Natural killer cell (primary cell): ENCODE data around the gene RABGAP1L. TPM values are rescaled to one million over a fixed set of nuclear protein-coding genes. Genes with fewer than 3 reads are reported as not detected.

Experiments
- ATAC-seq, 3 donors: fragments of 150-1000 bp in 2 of 3; fragments of 200-7000 bp in 1 of 3; cut with Tn5 transposase; 1 replicate in 1 of 3; 2 replicates in 2 of 3; pipeline ENCODE4 v1.10.0; 2021; ENCODE audit warnings: mild to moderate bottlenecking in 2 of 3, moderate library complexity in 2 of 3
- DNase-seq, 2 donors: peaks; one replicate each; pipeline versions ENCODE4 v3.0.0 to v3.0.0-alpha.2; 2013 to 2021; ENCODE audit warnings: mixed read lengths in 1 of 2
- H3K27ac ChIP-seq: one replicate; pipeline ENCODE4 v1.5.1; 2013; ENCODE audit warnings: mild to moderate bottlenecking, low read length
- H3K27me3 ChIP-seq: one replicate; pipeline ENCODE4 v1.6.1; 2013; ENCODE audit warnings: low read length; ENCODE audit not compliant: control insufficient read depth, insufficient read depth
- H3K36me3 ChIP-seq: one replicate; pipeline ENCODE4 v1.6.1; 2013; ENCODE audit warnings: low read length; ENCODE audit not compliant: control insufficient read depth, insufficient read depth
- H3K4me1 ChIP-seq: one replicate; pipeline ENCODE4 v1.6.1; 2013; ENCODE audit warnings: low read length; ENCODE audit not compliant: control insufficient read depth, insufficient read depth
- H3K4me3 ChIP-seq: one replicate; pipeline ENCODE4 v1.5.1; 2013; ENCODE audit warnings: low read length
- H3K9me3 ChIP-seq: one replicate; pipeline ENCODE4 v1.6.1; 2013; ENCODE audit warnings: low read length; ENCODE audit not compliant: control insufficient read depth, insufficient read depth
- H3K27ac Mint-ChIP-seq, 2 donors: one replicate each; pipeline ENCODE4 v1.8.0; 2022; ENCODE audit warnings: mild to moderate bottlenecking in 2 of 2, mixed read lengths in 2 of 2, moderate library complexity in 1 of 2
- H3K27me3 Mint-ChIP-seq, 2 donors: one replicate each; pipeline ENCODE4 v1.8.0; 2022; ENCODE audit warnings: low read depth in 2 of 2, mixed read lengths in 2 of 2
- H3K36me3 Mint-ChIP-seq: one replicate; pipeline ENCODE4 v1.8.0; 2022; ENCODE audit warnings: mixed read lengths
- H3K4me1 Mint-ChIP-seq, 2 donors: one replicate each; pipeline ENCODE4 v1.8.0; 2022; ENCODE audit warnings: mixed read lengths in 2 of 2
- H3K4me3 Mint-ChIP-seq: one replicate; pipeline ENCODE4 v1.8.0; 2022; ENCODE audit warnings: mild to moderate bottlenecking, moderate library complexity, mixed read lengths
- H3K9me3 Mint-ChIP-seq, 2 donors: one replicate each; pipeline ENCODE4 v1.8.0; 2022; ENCODE audit warnings: mixed read lengths in 2 of 2
- CTCF ChIP-seq: fragments of 200-600 bp; IDR thresholded peaks from one replicate; pipeline ENCODE4 v1.8.0; 2022; ENCODE audit warnings: antibody characterized with exemption
- WGBS: methylation state at CpG from one replicate; pipeline ENCODE4 v1.1.7; 2013; ENCODE audit warnings: missing lambda C conversion rate; ENCODE audit not compliant: insufficient coverage; 5-methylcytosine and 5-hydroxymethylcytosine counted together
- intact Hi-C: fragments of 100-400 bp; cut with micrococcal nuclease; formaldehyde crosslinking; loops from one replicate; pipeline ENCODE4 v1.14.2; 2022
- total RNA-seq, 4 donors: library from RNA; stranded (reverse); fragments of 120-200 nt in 1 of 4; gene quantifications; one replicate each; pipeline versions ENCODE4 v1.2.3 to v1.2.4, GENCODE V29; 2013 to 2022

RABGAP1L gene
- total RNA-seq, 3 donors from 2014 or later (not counting 1 experiment from before 2014, with no cell fraction given), result 145 to 168 (median 153) TPM

GRCh38 chr1:174652569-174653280 lies 493.4 kb downstream of the RABGAP1L start:
- Histone ChIP-seq H3K4me1 (no peaks in the 10 kb centered on the region), H3K36me3 (no peaks in the 10 kb centered on the region), H3K27me3 (no peaks in the 10 kb centered on the region), H3K9me3 (no peaks in the 10 kb centered on the region), H3K27ac (no peak overlapping the region), H3K4me3 (no peak overlapping the region)
- ATAC-seq (no peak), DNase-seq (no peak)
- intact Hi-C loops, result no loop called here
- Mint-ChIP-seq H3K36me3 (no peaks in the 10 kb centered on the region), H3K9me3 (no peaks in the 10 kb centered on the region), H3K27ac (no peak overlapping the region), H3K4me3 (no peak overlapping the region), H3K27me3 (no peaks in the 10 kb centered on the region), H3K4me1 (peaks cover 21 to 37% of the 10 kb centered on the region in 2 donors)
- no peak for TF ChIP-seq CTCF
- 95% methylated on average over 8 of the region's 8 CpGs for WGBS

GRCh38 chr1:174654560-174654959 lies 495.2 kb downstream of the RABGAP1L start:
- no peak for ATAC-seq
- Mint-ChIP-seq H3K36me3 (no peaks in the 10 kb centered on the region), H3K4me1 (peaks cover 19 to 26% of the 10 kb centered on the region in 2 donors), H3K27ac (no peak overlapping the region), H3K27me3 (no peaks in the 10 kb centered on the region), H3K9me3 (no peaks in the 10 kb centered on the region), H3K4me3 (no peak overlapping the region)
- Histone ChIP-seq H3K9me3 (no peaks in the 10 kb centered on the region), H3K27ac (no peak overlapping the region), H3K27me3 (no peaks in the 10 kb centered on the region), H3K4me3 (no peak overlapping the region), H3K36me3 (no peaks in the 10 kb centered on the region), H3K4me1 (no peaks in the 10 kb centered on the region)
- DNase-seq, result no peak
- intact Hi-C loops, result no loop called here
- no peak for TF ChIP-seq CTCF

GRCh38 chr1:174656409-174657059 lies 497.2 kb downstream of the RABGAP1L start:
- DNase-seq (no peak), ATAC-seq (no peak)
- TF ChIP-seq CTCF, result no peak
- H3K9me3 ChIP-seq, result no peaks in the 10 kb centered on the region
- H3K27me3 Mint-ChIP-seq, result no peaks in the 10 kb centered on the region
- H3K27ac Mint-ChIP-seq, result no peak overlapping the region
- intact Hi-C loops, result no loop called here
- peaks cover 23 to 26% of the 10 kb centered on the region in 2 donors for H3K4me1 Mint-ChIP-seq
- whole genome bisulfite sequencing, result 100% methylated on average over 1 of the region's 1 CpG
- no peak overlapping the region for H3K4me3 ChIP-seq
- H3K36me3 ChIP-seq, result no peaks in the 10 kb centered on the region
- no peaks in the 10 kb centered on the region for H3K27me3 ChIP-seq
- H3K36me3 Mint-ChIP-seq, result no peaks in the 10 kb centered on the region
- no peaks in the 10 kb centered on the region for H3K4me1 ChIP-seq
- no peaks in the 10 kb centered on the region for H3K9me3 Mint-ChIP-seq
- H3K27ac ChIP-seq, result no peak overlapping the region
- H3K4me3 Mint-ChIP-seq, result no peak overlapping the region
